Omental fat pad (tissue), 4 donors: ENCODE measurements around the gene SYNPR. TPM values are rescaled to one million over a fixed set of nuclear protein-coding genes. Genes with fewer than 3 reads are reported as not detected.

ENCODE experiments used
- ATAC-seq: fragments of 150-250 bp; one replicate; pipeline ENCODE4 v1.9.1; 2016; ENCODE audit warnings: mild to moderate bottlenecking, moderate library complexity; ENCODE audit not compliant: low FRiP score
- DNase-seq: peaks from one replicate; pipeline ENCODE4 v3.0.0-alpha.2; 2019; ENCODE audit warnings: low spot score
- CTCF ChIP-seq, 3 donors: fragments of 450-650 bp; IDR thresholded peaks; one replicate each; pipeline ENCODE4 v1.5.1; 2016 to 2017; ENCODE audit warnings: antibody characterized with exemption in 3 of 3, mild to moderate bottlenecking in 3 of 3, moderate library complexity in 2 of 3
- total RNA-seq, 4 donors: library from RNA; depleted of rRNA; stranded (reverse); fragments of >200 nt; gene quantifications; one replicate each; pipeline ENCODE4 v1.1.0, GENCODE V29; 2016

Gene SYNPR
- total RNA-seq, 4 donors from 2014 or later, result not detected

DNA sequence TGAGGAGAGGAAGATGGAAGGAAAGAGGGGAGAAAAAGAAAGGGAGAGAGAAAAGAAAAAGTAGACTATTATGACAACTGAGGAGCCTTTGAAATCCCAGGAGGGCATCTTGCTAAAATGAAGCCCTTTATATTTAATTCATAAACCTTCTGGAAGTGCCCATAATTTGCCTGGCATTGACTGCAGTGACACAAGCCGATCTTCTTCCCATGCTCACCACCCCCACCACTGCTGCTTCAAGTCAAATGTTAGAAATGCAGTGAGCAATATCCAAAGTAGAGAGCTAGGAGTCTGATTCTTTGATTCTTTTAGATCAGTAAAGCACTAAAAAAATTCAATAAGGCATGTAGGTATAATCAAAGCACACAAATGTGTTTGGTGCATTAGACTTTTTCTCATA lies 235.7 kb downstream of the SYNPR start:
- ATAC-seq, result no peak
- DNase-seq, result no peak
- no peak for TF ChIP-seq CTCF (IDR thresholded peaks at IDR 0.05)

GRCh38 chr3:63514678-63515077 lies 236.6 kb downstream of the SYNPR start:
- no peak for TF ChIP-seq CTCF (IDR thresholded peaks at IDR 0.05)
- DNase-seq (no peak), ATAC-seq (no peak)

GRCh38 chr3:63519426-63519825 lies 241.3 kb downstream of the SYNPR start:
- ATAC-seq (no peak), DNase-seq (no peak)
- TF ChIP-seq CTCF (IDR thresholded peaks at IDR 0.05), result no peak

- ATAC-seq (no peak), DNase-seq (no peak)
- TF ChIP-seq CTCF (IDR thresholded peaks at IDR 0.05), result no peak
Observed at GRCh38 chr3:63521657-63522056, 243.5 kb downstream of the SYNPR start.

GRCh38 chr3:63523100-63523499 lies 245.0 kb downstream of the SYNPR start:
- TF ChIP-seq CTCF (IDR thresholded peaks at IDR 0.05), result no peak
- DNase-seq, result no peak
- no peak for ATAC-seq

DNA sequence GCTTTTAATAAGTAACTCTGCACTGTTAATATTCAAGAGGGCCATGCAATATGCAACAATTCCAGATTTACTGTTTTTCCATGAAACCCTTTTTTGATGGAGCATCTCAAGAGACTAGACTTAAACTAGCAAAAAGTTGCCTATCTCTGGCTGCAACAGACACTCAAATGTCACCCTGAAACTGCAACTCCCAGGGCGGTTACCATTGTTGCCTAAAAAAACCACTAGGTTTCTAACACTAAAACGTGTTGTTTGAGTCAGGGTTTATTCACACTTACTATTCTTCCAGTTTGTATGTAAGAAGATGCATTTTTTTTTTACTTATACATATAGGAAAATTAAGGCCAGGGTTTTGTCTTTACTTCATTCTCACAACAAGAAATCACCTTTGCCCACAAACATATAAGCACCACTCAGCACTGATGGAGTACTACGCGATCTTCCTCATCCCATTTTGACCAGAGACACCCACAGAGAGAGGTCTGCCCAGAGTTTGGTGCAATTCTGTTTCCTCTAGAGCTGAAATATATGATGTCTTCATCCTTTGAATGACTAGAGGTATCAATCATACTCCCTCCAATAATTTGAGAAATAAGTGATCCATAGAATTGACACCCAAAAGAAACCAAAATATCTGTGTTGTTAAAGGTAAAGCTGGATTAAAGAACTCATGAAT lies 250.4 kb downstream of the SYNPR start:
- no peak for DNase-seq
- no peak for TF ChIP-seq CTCF (IDR thresholded peaks at IDR 0.05)
- no peak for ATAC-seq

DNA sequence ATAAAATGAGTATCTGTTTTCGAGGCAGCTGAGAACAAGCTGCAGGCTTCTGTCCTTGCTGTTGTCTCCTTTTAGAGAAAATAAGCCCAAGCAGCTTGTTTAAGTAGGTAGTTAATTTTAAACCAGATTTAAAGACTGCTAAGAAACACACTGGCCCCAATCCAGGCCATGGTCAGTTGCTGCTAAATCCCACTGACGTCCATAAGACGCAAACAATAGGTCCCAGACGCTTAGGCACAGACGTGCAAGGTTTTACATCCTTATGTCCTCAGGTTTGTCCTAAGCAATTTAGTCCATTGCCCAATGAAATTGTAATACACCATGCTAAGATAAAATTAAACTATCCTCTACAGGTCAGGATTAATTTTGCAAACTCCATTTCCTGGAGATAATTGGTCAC lies 254.4 kb downstream of the SYNPR start:
- no peak for TF ChIP-seq CTCF (IDR thresholded peaks at IDR 0.05)
- ATAC-seq (no peak), DNase-seq (no peak)
